H1 (cell line): Measurements from ENCODE around the gene ZC3H11A. TPM values are rescaled to one million over a fixed set of nuclear protein-coding genes. Genes with fewer than 3 reads are reported as not detected.
"Not testable (repeated sequence)": the region's sequence is repeated elsewhere in the genome, so short reads cannot be mapped to it uniquely, and the experiment has no call there.

Experiments
- CTCF ChIA-PET: fragments of 300-600 bp; sonication (Branson Sonifier 250); formaldehyde crosslinking; loops from one replicate; lab custom pipeline; 2021; ENCODE audit not compliant: partially characterized antibody; lab: Charles Lee
- POLR2A ChIA-PET: fragments of 300-600 bp; sonication (Branson Sonifier 250); formaldehyde crosslinking; loops from one replicate; lab custom pipeline; 2021; ENCODE audit warnings: inconsistent platforms; ENCODE audit not compliant: partially characterized antibody; lab: Charles Lee
- DNase-seq, 2 experiments: peaks; one replicate each; pipeline versions ENCODE4 v3.0.0 to v3.0.0-alpha.2; 2010 to 2022; ENCODE audit warnings: low spot score in 2 of 2, low read depth in 1 of 2, mixed read lengths in 1 of 2
- FAIRE-seq: peaks from 2 replicates; lab custom pipeline; 2011; peaks lifted over from hg19 to GRCh38; lab: Jason Lieb, UNC
- H2AFZ ChIP-seq: 2 replicates; pipeline ENCODE4 v1.8.1; 2012; ENCODE audit warnings: low read length, inconsistent platforms
- H2AK5ac ChIP-seq: 2 replicates; pipeline ENCODE4 v1.6.1; 2013; ENCODE audit warnings: low read depth, low read length
- H2BK120ac ChIP-seq: replicated peaks from 2 replicates; pipeline ENCODE3; 2013; ENCODE audit warnings: low read depth, low read length, inconsistent platforms
- H2BK12ac ChIP-seq: 2 replicates; pipeline ENCODE4 v1.6.1; 2013; ENCODE audit warnings: low read depth, low read length
- H2BK15ac ChIP-seq: 2 replicates; pipeline ENCODE4 v1.6.1; 2013; ENCODE audit warnings: low read length
- H2BK20ac ChIP-seq: 2 replicates; pipeline ENCODE4 v1.6.1; 2013; ENCODE audit warnings: low read length
- H2BK5ac ChIP-seq: 2 replicates; pipeline ENCODE4 v1.6.1; 2013; ENCODE audit warnings: low read depth, low read length
- H3K14ac ChIP-seq: 2 replicates; pipeline ENCODE4 v1.6.1; 2013; ENCODE audit warnings: inconsistent platforms; ENCODE audit not compliant: insufficient read length
- H3K18ac ChIP-seq: 2 replicates; pipeline ENCODE4 v1.6.1; 2013; ENCODE audit warnings: low read length; ENCODE audit errors: extremely low read depth
- H3K23ac ChIP-seq: 2 replicates; pipeline ENCODE4 v1.6.1; 2013; ENCODE audit warnings: inconsistent platforms; ENCODE audit not compliant: insufficient read length
- H3K23me2 ChIP-seq: 2 replicates; pipeline ENCODE4 v1.6.1; 2013; ENCODE audit warnings: low read depth, low read length
- H3K27ac ChIP-seq: 2 replicates; pipeline ENCODE4 v1.6.1; 2011; ENCODE audit warnings: low read depth, low read length, inconsistent platforms
- H3K27me3 ChIP-seq, 4 experiments: replicated peaks in 1 of 4; 1 replicate in 1 of 4; 2 replicates in 3 of 4; pipeline versions ENCODE4 v1.6.1 to v1.8.1; 2011 to 2013; ENCODE audit warnings: low read length in 3 of 4, mild to moderate bottlenecking in 3 of 4, inconsistent platforms in 2 of 4, mixed read lengths in 2 of 4, moderate library complexity in 1 of 4; ENCODE audit not compliant: control insufficient read depth in 3 of 4, insufficient read depth in 3 of 4; ENCODE audit errors: extremely low read depth in 1 of 4
- H3K36me3 ChIP-seq, 4 experiments: 2 replicates each; pipeline versions ENCODE4 v1.6.1 to v1.8.1; 2011 to 2013; ENCODE audit warnings: mild to moderate bottlenecking in 4 of 4, low read length in 3 of 4, moderate library complexity in 2 of 4, control low read depth in 1 of 4, inconsistent platforms in 1 of 4; ENCODE audit not compliant: insufficient read depth in 4 of 4, control insufficient read depth in 2 of 4
- H3K4ac ChIP-seq: replicated peaks from 2 replicates; pipeline ENCODE3; 2013; ENCODE audit warnings: low read length, low read depth, mixed read lengths, inconsistent platforms; ENCODE audit not compliant: insufficient read length
- H3K4me1 ChIP-seq, 4 experiments: replicated peaks in 1 of 4; 1 replicate in 1 of 4; 2 replicates in 3 of 4; pipeline versions ENCODE4 v1.6.1 to v1.8.1; 2011 to 2013; ENCODE audit warnings: low read length in 3 of 4, inconsistent platforms in 2 of 4, mixed read lengths in 1 of 4; ENCODE audit not compliant: insufficient read depth in 4 of 4, control insufficient read depth in 3 of 4
- H3K4me2 ChIP-seq, 2 experiments: 2 replicates each; pipeline versions ENCODE4 v1.6.1 to v1.8.1; 2011 to 2013; ENCODE audit warnings: low read depth in 2 of 2, low read length in 2 of 2, control low read depth in 1 of 2, inconsistent platforms in 1 of 2, mild to moderate bottlenecking in 1 of 2; ENCODE audit not compliant: insufficient read depth in 1 of 2
- H3K4me3 ChIP-seq, 4 experiments: fragments of 200-600, 300-600 bp in 1 of 4; sonication (generic), shearing (Covaris generic), sonication (Bioruptor Twin) in 1 of 4; 2 replicates each; pipeline versions ENCODE4 v1.5.1 to v1.8.1; 2011 to 2016; ENCODE audit warnings: low read length in 4 of 4, low read depth in 3 of 4, control low read depth in 2 of 4, inconsistent platforms in 2 of 4, mild to moderate bottlenecking in 2 of 4, mixed read lengths in 1 of 4, moderate library complexity in 1 of 4; ENCODE audit not compliant: insufficient read depth in 2 of 4; ENCODE audit errors: extremely low read depth in 1 of 4
- H3K56ac ChIP-seq: replicated peaks from 2 replicates; pipeline ENCODE3; 2013; ENCODE audit warnings: low read depth, mild to moderate bottlenecking, mixed read lengths, low read length, inconsistent platforms; ENCODE audit not compliant: insufficient read length
- H3K79me1 ChIP-seq: 2 replicates; pipeline ENCODE4 v1.6.1; 2013; ENCODE audit warnings: low read depth, low read length, control low read depth
- H3K79me2 ChIP-seq, 2 experiments: 2 replicates each; pipeline versions ENCODE4 v1.6.1 to v1.8.1; 2012 to 2013; ENCODE audit warnings: low read length in 2 of 2, mild to moderate bottlenecking in 2 of 2, inconsistent platforms in 1 of 2; ENCODE audit not compliant: insufficient read depth in 2 of 2, control insufficient read depth in 1 of 2
- H3K9ac ChIP-seq, 4 experiments: replicated peaks in 1 of 4; 1 replicate in 1 of 4; 2 replicates in 3 of 4; pipeline versions ENCODE4 v1.6.1 to v1.8.1; 2011 to 2013; ENCODE audit warnings: low read depth in 3 of 4, low read length in 3 of 4, control low read depth in 2 of 4, mild to moderate bottlenecking in 2 of 4, moderate library complexity in 2 of 4, inconsistent platforms in 1 of 4; ENCODE audit errors: extremely low read depth in 1 of 4
- H3K9me3 ChIP-seq, 2 experiments: 2 replicates each; pipeline versions ENCODE4 v1.6.1 to v1.8.1; 2012 to 2013; ENCODE audit warnings: mild to moderate bottlenecking in 2 of 2, moderate library complexity in 2 of 2, control low read depth in 1 of 2, inconsistent platforms in 1 of 2, low read depth in 1 of 2, low read length in 1 of 2, mixed read lengths in 1 of 2; ENCODE audit not compliant: insufficient read depth in 2 of 2
- H4K20me1 ChIP-seq, 2 experiments: replicated peaks in 1 of 2; 2 replicates each; pipeline versions ENCODE3 to v1.8.1; 2011 to 2013; ENCODE audit warnings: inconsistent platforms in 2 of 2, low read length in 2 of 2, mild to moderate bottlenecking in 1 of 2; ENCODE audit not compliant: insufficient read depth in 2 of 2, control insufficient read depth in 1 of 2
- H4K5ac ChIP-seq: 2 replicates; pipeline ENCODE4 v1.6.1; 2013; ENCODE audit warnings: low read length, low read depth, mixed read lengths, inconsistent platforms; ENCODE audit not compliant: insufficient read length
- H4K8ac ChIP-seq: 2 replicates; pipeline ENCODE4 v1.8.0; 2013; ENCODE audit warnings: mild to moderate bottlenecking, moderate library complexity, low read length, inconsistent platforms; ENCODE audit not compliant: insufficient read depth; ENCODE audit errors: extremely low read depth
- H4K91ac ChIP-seq: replicated peaks from 2 replicates; pipeline ENCODE3; 2013; ENCODE audit warnings: low read length, mixed read lengths, inconsistent platforms; ENCODE audit not compliant: insufficient read length
- WGBS, 2 experiments: shearing (Covaris generic) in 1 of 2; methylation state at CpG; one replicate each; pipeline versions ENCODE4 v1.1.6 to v1.1.7; 2013 to 2015; ENCODE audit warnings: low lambda C conversion rate in 2 of 2, mixed read lengths in 2 of 2, inconsistent platforms in 1 of 2, low coverage in 1 of 2, missing lambda C conversion rate in 1 of 2; ENCODE audit not compliant: insufficient replicate concordance in 2 of 2, insufficient coverage in 1 of 2, insufficient read length in 1 of 2; ENCODE audit errors: extremely low coverage in 1 of 2, missing lambda C conversion rate in 1 of 2; 5-methylcytosine and 5-hydroxymethylcytosine counted together
- polyA plus RNA-seq, 7 experiments: library from polyadenylated mRNA; depleted of rRNA in 3 of 7; stranded (reverse) in 5 of 7; unstranded in 2 of 7; fragments of >200 nt in 5 of 7; fragments of 200-250 nt in 2 of 7; gene quantifications; 1 replicate in 5 of 7; 2 replicates in 1 of 7; 4 replicates in 1 of 7; pipeline versions ENCODE4 v1.2.1 to v1.2.3, GENCODE V29; 2011 to 2013; ENCODE audit warnings: missing spikeins in 2 of 7, mixed read lengths in 2 of 7
- total RNA-seq: library from RNA; stranded (reverse); fragmentation: NEBNext Ultra II Directional; extraction: Animal tissue kit (Norgen Biotek cat#: 25700); gene quantifications from 2 replicates; pipeline ENCODE4 v1.2.1, GENCODE V29; 2021

The ZC3H11A gene
- total and polyA plus RNA-seq, 2 of the 8 experiments (the other 6 are each of a cell fraction or from before 2014, with no cell fraction given), result 37.2 to 105 TPM

DNA sequence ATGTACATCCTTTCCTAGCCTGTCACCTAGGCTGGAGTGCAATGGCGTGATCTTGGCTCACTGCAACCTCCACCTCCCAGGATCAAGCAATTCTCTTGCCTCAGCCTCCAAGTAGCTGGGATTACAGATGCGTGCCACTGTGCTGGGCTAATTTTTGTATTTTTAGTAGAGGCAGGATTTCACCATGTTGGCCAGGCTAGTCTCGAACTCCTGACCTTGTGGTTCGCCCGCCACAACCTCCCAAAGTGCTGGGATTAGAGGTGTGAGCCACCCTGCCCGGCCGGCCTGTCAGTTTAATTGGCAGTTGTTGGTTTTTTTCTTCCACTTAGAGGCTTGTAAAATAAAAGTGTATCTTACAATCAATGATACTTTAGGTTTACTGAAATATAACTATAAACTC, 1.9 kb upstream of the ZC3H11A start:
- not testable (repeated sequence) for H2AK5ac ChIP-seq, H2AFZ ChIP-seq, H4K8ac ChIP-seq, H3K27ac ChIP-seq, H3K14ac ChIP-seq, DNase-seq, H3K23me2 ChIP-seq, H3K79me1 ChIP-seq, H3K18ac ChIP-seq, H2BK15ac ChIP-seq, H3K56ac ChIP-seq, H2BK20ac ChIP-seq, H3K4me2 ChIP-seq, FAIRE-seq, H4K20me1 ChIP-seq, H4K5ac ChIP-seq, H3K23ac ChIP-seq, H2BK12ac ChIP-seq, H2BK5ac ChIP-seq, H4K91ac ChIP-seq, H3K9me3 ChIP-seq, H2BK120ac ChIP-seq, H3K4me3 ChIP-seq, H3K4ac ChIP-seq, H3K27me3 ChIP-seq, H3K9ac ChIP-seq
- POLR2A ChIA-PET, result interaction anchor here (1.1 to 1.5 kb wide), 3 partner anchors 9 to 285 kb away, joined by 3 to 4 read pairs (median 3); no protein-coding TSS in a partner anchor
- CTCF ChIA-PET, result interaction anchor here (1.3 kb wide), 1 partner anchor 60 kb away, joined by 3 read pairs; no protein-coding TSS in a partner anchor
- peaks cover 19 to 24% of the 10 kb centered on the region in 2 experiments for H3K79me2 ChIP-seq
- peaks cover 0 to 15% (median 9%) of the 10 kb centered on the region in 4 experiments; a peak in 4 of 8 replicates for H3K36me3 ChIP-seq
- 93% methylated on average over 7 of the region's 7 CpGs; no CpG with 5 or more reads in 1 of the 2 experiments for WGBS, 2 experiments
- H3K4me1 ChIP-seq, result peaks cover 2 to 13% (median 4%) of the 10 kb centered on the region in 4 experiments; a peak in 5 of 7 replicates
